K562 (cell line): ENCODE measurements around the gene RBKS. TPM values are rescaled to one million over a fixed set of nuclear protein-coding genes. Genes with fewer than 3 reads are reported as not detected.
A peak's percentile ranks its signal among the peaks of the same experiment; 100 is the strongest.

Experiments used
- ATAC-seq: fragments of 200-7000 bp; cut with Tn5 transposase; 3 replicates; pipeline ENCODE4 v1.9.1; 2020; ENCODE audit warnings: moderate library complexity
- BruUV-seq: library from RNA; stranded (reverse); fragments of 400-500 nt; replicated peaks from 2 replicates; lab custom pipeline; 2021; lab: Mats Ljungman, UMichigan
- CTCF ChIA-PET: fragments of 300-600 bp; formaldehyde crosslinking; extraction: SDS; loops from one replicate; lab custom pipeline; 2021; ENCODE audit warnings: low intra/inter-chr PET ratio; lab: Yijun Ruan, JAX
- POLR2A ChIA-PET: fragments of 300-600, 350-650 bp; sonication (Branson Sonifier 250); formaldehyde crosslinking; extraction: SDS; loops from one replicate; lab custom pipeline; 2021; ENCODE audit warnings: antibody characterized with exemption, inconsistent platforms; lab: Yijun Ruan, JAX
- DNase-seq, 4 experiments: peaks; one replicate each; pipeline versions ENCODE4 v3.0.0 to v3.0.0-alpha.2; 2011 to 2018; ENCODE audit warnings: low spot score in 3 of 4, mixed read lengths in 3 of 4; ENCODE audit errors: extremely low read depth in 1 of 4
- FAIRE-seq: peaks from 2 replicates; lab custom pipeline; 2011; peaks lifted over from hg19 to GRCh38; lab: Jason Lieb, UNC
- H2AFZ ChIP-seq: 2 replicates; pipeline ENCODE4 v1.6.0; 2011; ENCODE audit warnings: low read depth, low read length, control low read depth, inconsistent platforms
- H3K27ac ChIP-seq: fragments of 200-600 bp; 3 replicates; pipeline ENCODE4 v1.8.0; 2011; ENCODE audit warnings: low read depth, mild to moderate bottlenecking, control low read depth, inconsistent platforms, low read length, moderate library complexity, mixed read lengths; ENCODE audit errors: extremely low read depth
- H3K27me3 ChIP-seq, 2 experiments: fragments of 300-600 bp in 1 of 2; 2 replicates in 1 of 2; 3 replicates in 1 of 2; pipeline versions ENCODE4 v1.6.0 to v1.8.0; 2011; ENCODE audit warnings: inconsistent platforms in 2 of 2, low read length in 2 of 2, mild to moderate bottlenecking in 1 of 2, mixed read lengths in 1 of 2, moderate library complexity in 1 of 2; ENCODE audit not compliant: control insufficient read depth in 2 of 2, insufficient read depth in 2 of 2
- H3K36me3 ChIP-seq: fragments of 300-600 bp; 3 replicates; pipeline ENCODE4 v1.8.0; 2011; ENCODE audit warnings: mild to moderate bottlenecking, low read length, inconsistent platforms; ENCODE audit not compliant: control insufficient read depth, insufficient read depth
- H3K4me1 ChIP-seq, 2 experiments: fragments of 200-600 bp in 1 of 2; replicated peaks in 1 of 2; 2 replicates in 1 of 2; 3 replicates in 1 of 2; pipeline versions ENCODE4 v1.5.1 to v1.8.0; 2011; ENCODE audit warnings: inconsistent platforms in 2 of 2, low read length in 2 of 2, mild to moderate bottlenecking in 1 of 2, mixed read lengths in 1 of 2, moderate library complexity in 1 of 2; ENCODE audit not compliant: control insufficient read depth in 2 of 2, insufficient read depth in 2 of 2
- H3K4me2 ChIP-seq: 2 replicates; pipeline ENCODE4 v1.6.1; 2011; ENCODE audit warnings: low read length, control low read depth, inconsistent platforms, mixed read lengths; ENCODE audit not compliant: insufficient read depth
- H3K4me3 ChIP-seq: fragments of 200-600 bp; sonication (generic), shearing (Covaris generic); 2 replicates; pipeline ENCODE4 v1.5.1; 2016; ENCODE audit warnings: control low read depth, inconsistent platforms
- H3K79me2 ChIP-seq: fragments of 200-600 bp; 3 replicates; pipeline ENCODE4 v1.8.0; 2011; ENCODE audit warnings: low read length, inconsistent platforms; ENCODE audit not compliant: control insufficient read depth, insufficient read depth
- H3K9ac ChIP-seq, 2 experiments: 2 replicates each; pipeline versions ENCODE4 v1.6.0 to v1.6.1; 2011; ENCODE audit warnings: low read depth in 2 of 2, low read length in 2 of 2, control low read depth in 1 of 2, inconsistent platforms in 1 of 2, mild to moderate bottlenecking in 1 of 2, mixed read lengths in 1 of 2; ENCODE audit not compliant: insufficient read depth in 1 of 2
- H3K9me1 ChIP-seq: one replicate; pipeline ENCODE4 v1.6.0; 2011; ENCODE audit warnings: inconsistent platforms, mild to moderate bottlenecking, low read length, moderate library complexity; ENCODE audit not compliant: control insufficient read depth, insufficient read depth
- H3K9me3 ChIP-seq: replicated peaks from 2 replicates; pipeline ENCODE4 v1.5.1; 2011; ENCODE audit warnings: low read depth, low read length, inconsistent platforms; ENCODE audit not compliant: control insufficient read depth, insufficient read depth
- H4K20me1 ChIP-seq: replicated peaks from 2 replicates; pipeline ENCODE4 v1.6.1; 2011; ENCODE audit warnings: low read length, inconsistent platforms, mixed read lengths; ENCODE audit not compliant: control insufficient read depth, insufficient read depth
- BCOR ChIP-seq: fragments of 450-650 bp; IDR thresholded peaks from 2 replicates; pipeline ENCODE4 v1.6.1; 2016
- E2F1 ChIP-seq: sonication (generic); formaldehyde crosslinking; IDR thresholded peaks from 2 replicates; pipeline ENCODE4 v1.8.1; 2023; ENCODE audit warnings: mild to moderate bottlenecking, missing genetic modification reagents, moderate library complexity
- FOXJ3 ChIP-seq: sonication (generic); formaldehyde crosslinking; IDR thresholded peaks from 2 replicates; pipeline ENCODE4 v1.4.0; 2020; ENCODE audit warnings: mild to moderate bottlenecking, missing genetic modification reagents
- MTA1 ChIP-seq: fragments of 450-650 bp; IDR thresholded peaks from 2 replicates; pipeline ENCODE4 v1.6.1; 2017; ENCODE audit warnings: borderline replicate concordance
- NELFE ChIP-seq: IDR thresholded peaks from 2 replicates; pipeline ENCODE4 v1.6.1; 2011; ENCODE audit warnings: mild to moderate bottlenecking; ENCODE audit not compliant: insufficient read depth, insufficient read length
- PTBP1 ChIP-seq: fragments of 200-400 bp; formaldehyde crosslinking; IDR thresholded peaks from 2 replicates; pipeline ENCODE4 v1.6.1; 2017; ENCODE audit warnings: low read depth, low read length
- RBBP5 ChIP-seq: fragments of 200-600 bp; sonication (generic); IDR thresholded peaks from 2 replicates; pipeline ENCODE4 v1.6.1; 2012; ENCODE audit warnings: borderline replicate concordance, mild to moderate bottlenecking, low read length, control low read depth, inconsistent platforms; ENCODE audit not compliant: insufficient read depth, poor library complexity, severe bottlenecking
- XRCC5 ChIP-seq: fragments of 200-400 bp; formaldehyde crosslinking; IDR thresholded peaks from 2 replicates; pipeline ENCODE4 v1.6.1; 2017; ENCODE audit warnings: low read depth, mild to moderate bottlenecking, low read length
- ZNF124 ChIP-seq: sonication (generic); formaldehyde crosslinking; IDR thresholded peaks from 2 replicates; pipeline ENCODE4 v1.8.1; 2022; ENCODE audit warnings: missing genetic modification reagents
- ZNF518B ChIP-seq: fragments of 250-450 bp; sonication (Bioruptor Pico); IDR thresholded peaks from 2 replicates; pipeline ENCODE4 v1.5.0; 2021; ENCODE audit warnings: mild to moderate bottlenecking, moderate library complexity
- WGBS: fragments of 100-300 bp; shearing (Covaris generic); methylation state at CpG from one replicate; pipeline ENCODE4 v1.1.6; 2016; ENCODE audit warnings: low coverage, mixed read lengths; ENCODE audit not compliant: insufficient coverage; ENCODE audit errors: missing lambda C conversion rate; 5-methylcytosine and 5-hydroxymethylcytosine counted together
- in situ Hi-C: fragments of 300-500 bp; cut with MboI; formaldehyde crosslinking; loops from 4 replicates; pipeline ENCODE4 v1.15.0; 2018; ENCODE audit warnings: inconsistent platforms, mixed read lengths
- intact Hi-C: fragments of 100-400 bp; cut with micrococcal nuclease; formaldehyde crosslinking; loops from 2 replicates; pipeline ENCODE4 v1.14.2; 2022
- polyA plus RNA-seq, 8 experiments: library from polyadenylated mRNA; depleted of rRNA in 4 of 8; stranded (reverse) in 5 of 8; unstranded in 3 of 8; fragments of >200 nt; fragmentation: Nextera tagmentation in 2 of 8; fragmentation: Illumina TruSeq in 1 of 8; extraction: Ambion mirVana in 2 of 8; extraction: Trizol in 1 of 8; gene quantifications; 2 replicates each; pipeline versions ENCODE4 v1.2.1 to v1.2.3, GENCODE V29; 2011 to 2014; ENCODE audit warnings: inconsistent platforms in 1 of 8, missing spikeins in 1 of 8
- total RNA-seq, 7 experiments: library from RNA; depleted of rRNA in 6 of 7; stranded (reverse); fragments of >200 nt in 6 of 7; fragmentation: Illumina TruSeq in 2 of 7; extraction: Trizol in 2 of 7; gene quantifications; 2 replicates each; pipeline versions ENCODE4 v1.2.1 to v1.2.3, GENCODE V29; 2011 to 2021; ENCODE audit warnings: low replicate concordance in 1 of 7
- TF ChIP-seq, protein P1 (sequence below): sonication (generic); formaldehyde crosslinking; IDR thresholded peaks from 2 replicates; pipeline ENCODE4 v1.9.0; 2022; ENCODE audit warnings: mild to moderate bottlenecking, missing genetic modification reagents
- TF ChIP-seq, protein P2 (sequence below), 3 experiments: fragments of 200-800 bp in 1 of 3; fragments of 250-450 bp in 1 of 3; fragments of 450-650 bp in 1 of 3; sonication (Bioruptor Pico) in 1 of 3; sonication (Bioruptor generic) in 1 of 3; formaldehyde crosslinking in 1 of 3; IDR thresholded peaks; 2 replicates each; pipeline versions ENCODE4 v1.6.1 to v1.8.0; 2016 to 2022; ENCODE audit warnings: mild to moderate bottlenecking in 2 of 3, missing genetic modification characterization in 2 of 3, missing compliant biosample characterization in 1 of 3, moderate library complexity in 1 of 3

The RBKS gene
- total and polyA plus RNA-seq, 9 of the 15 experiments (the other 6 are each of a cell fraction or from before 2014, with no cell fraction given): 0.06 to 0.39 (median 0.19) TPM

DNA sequence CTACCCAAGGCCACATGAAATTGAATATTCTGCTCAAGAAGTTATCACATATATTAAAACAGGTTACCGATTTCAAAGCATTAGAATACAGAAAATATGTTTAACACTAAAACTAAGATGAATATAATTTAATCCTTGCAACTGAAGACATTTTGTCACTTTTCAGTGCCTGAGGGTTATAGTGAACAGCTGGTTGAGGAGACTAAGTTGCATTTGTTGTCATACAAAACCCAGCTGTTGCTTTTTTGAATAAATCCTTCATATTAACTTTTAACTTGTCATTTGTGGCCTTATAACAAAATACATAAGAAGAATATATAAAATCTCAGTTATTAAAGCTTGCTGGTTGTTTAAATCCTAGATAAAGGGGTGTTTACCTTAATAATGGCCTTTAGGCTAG is 37.5 kb downstream of the RBKS start:
- no peak overlapping the region for H3K4me3 ChIP-seq
- DNase-seq (no peak), ATAC-seq (no peak), FAIRE-seq (peak; percentile 29)
- no peaks in the 10 kb centered on the region for H3K9me1 ChIP-seq
- H3K9me3 ChIP-seq: no peaks in the 10 kb centered on the region
- intact Hi-C loops (no loop called here), in situ Hi-C loops (no loop called here)
- H2AFZ ChIP-seq: no peak overlapping the region
- WGBS: 0% methylated on average over 1 of the region's 1 CpG
- ChIA-PET CTCF (no interaction called here), POLR2A (interaction anchor here (1.2 to 1.8 kb wide), 2 partner anchors 9 to 24 kb away, joined by 3 to 6 read pairs; no protein-coding TSS in a partner anchor)
- H4K20me1 ChIP-seq: no peaks in the 10 kb centered on the region
- no peaks in the 10 kb centered on the region; a peak in 1 of 5 replicates for H3K27me3 ChIP-seq
- H3K27ac ChIP-seq: no peak overlapping the region
- no peaks in the 10 kb centered on the region for H3K36me3 ChIP-seq
- no TSS peak for BruUV-seq
- H3K4me2 ChIP-seq: no peak overlapping the region
- no peak for TF ChIP-seq FOXJ3 (CRISPR knock-in tag)
- no peak for TF ChIP-seq BCOR
- no peak for TF ChIP-seq ZNF518B
- TF ChIP-seq XRCC5: no peak
- no peak for TF ChIP-seq ZNF124 (CRISPR knock-in tag)
- no peak for TF ChIP-seq MTA1
- TF ChIP-seq PTBP1: no peak
- TF ChIP-seq, protein P1, sequence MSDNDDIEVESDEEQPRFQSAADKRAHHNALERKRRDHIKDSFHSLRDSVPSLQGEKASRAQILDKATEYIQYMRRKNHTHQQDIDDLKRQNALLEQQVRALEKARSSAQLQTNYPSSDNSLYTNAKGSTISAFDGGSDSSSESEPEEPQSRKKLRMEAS (CRISPR knock-in tag): no peak
- TF ChIP-seq E2F1: no peak
- no peak for TF ChIP-seq RBBP5
- TF ChIP-seq, protein P2, sequence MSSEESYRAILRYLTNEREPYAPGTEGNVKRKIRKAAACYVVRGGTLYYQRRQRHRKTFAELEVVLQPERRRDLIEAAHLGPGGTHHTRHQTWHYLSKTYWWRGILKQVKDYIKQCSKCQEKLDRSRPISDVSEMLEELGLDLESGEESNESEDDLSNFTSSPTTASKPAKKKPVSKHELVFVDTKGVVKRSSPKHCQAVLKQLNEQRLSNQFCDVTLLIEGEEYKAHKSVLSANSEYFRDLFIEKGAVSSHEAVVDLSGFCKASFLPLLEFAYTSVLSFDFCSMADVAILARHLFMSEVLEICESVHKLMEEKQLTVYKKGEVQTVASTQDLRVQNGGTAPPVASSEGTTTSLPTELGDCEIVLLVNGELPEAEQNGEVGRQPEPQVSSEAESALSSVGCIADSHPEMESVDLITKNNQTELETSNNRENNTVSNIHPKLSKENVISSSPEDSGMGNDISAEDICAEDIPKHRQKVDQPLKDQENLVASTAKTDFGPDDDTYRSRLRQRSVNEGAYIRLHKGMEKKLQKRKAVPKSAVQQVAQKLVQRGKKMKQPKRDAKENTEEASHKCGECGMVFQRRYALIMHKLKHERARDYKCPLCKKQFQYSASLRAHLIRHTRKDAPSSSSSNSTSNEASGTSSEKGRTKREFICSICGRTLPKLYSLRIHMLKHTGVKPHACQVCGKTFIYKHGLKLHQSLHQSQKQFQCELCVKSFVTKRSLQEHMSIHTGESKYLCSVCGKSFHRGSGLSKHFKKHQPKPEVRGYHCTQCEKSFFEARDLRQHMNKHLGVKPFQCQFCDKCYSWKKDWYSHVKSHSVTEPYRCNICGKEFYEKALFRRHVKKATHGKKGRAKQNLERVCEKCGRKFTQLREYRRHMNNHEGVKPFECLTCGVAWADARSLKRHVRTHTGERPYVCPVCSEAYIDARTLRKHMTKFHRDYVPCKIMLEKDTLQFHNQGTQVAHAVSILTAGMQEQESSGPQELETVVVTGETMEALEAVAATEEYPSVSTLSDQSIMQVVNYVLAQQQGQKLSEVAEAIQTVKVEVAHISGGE (CRISPR knock-in tag; IDR thresholded peaks at IDR 0.05): no peak
- TF ChIP-seq NELFE: no peak
- no peaks in the 10 kb centered on the region for H3K4me1 ChIP-seq
- H3K79me2 ChIP-seq: no peaks in the 10 kb centered on the region
- H3K9ac ChIP-seq: no peak overlapping the region
